Glomerular endothelial cell (primary cell): ENCODE measurements around the gene DLGAP4. TPM values are rescaled to one million over a fixed set of nuclear protein-coding genes. Genes with fewer than 3 reads are reported as not detected.

Source experiments
- DNase-seq: peaks from one replicate; pipeline ENCODE4 v3.0.0-alpha.2; 2011; ENCODE audit warnings: low read depth, low spot score; ENCODE audit errors: extremely low read depth
- total RNA-seq: library from RNA; depleted of rRNA; stranded (reverse); fragments of >200 nt; gene quantifications from 2 replicates; pipeline ENCODE4 v1.2.3, GENCODE V29; 2015

DLGAP4 gene
- total RNA-seq, 1 donor from 2014 or later, result 125 TPM

DNA sequence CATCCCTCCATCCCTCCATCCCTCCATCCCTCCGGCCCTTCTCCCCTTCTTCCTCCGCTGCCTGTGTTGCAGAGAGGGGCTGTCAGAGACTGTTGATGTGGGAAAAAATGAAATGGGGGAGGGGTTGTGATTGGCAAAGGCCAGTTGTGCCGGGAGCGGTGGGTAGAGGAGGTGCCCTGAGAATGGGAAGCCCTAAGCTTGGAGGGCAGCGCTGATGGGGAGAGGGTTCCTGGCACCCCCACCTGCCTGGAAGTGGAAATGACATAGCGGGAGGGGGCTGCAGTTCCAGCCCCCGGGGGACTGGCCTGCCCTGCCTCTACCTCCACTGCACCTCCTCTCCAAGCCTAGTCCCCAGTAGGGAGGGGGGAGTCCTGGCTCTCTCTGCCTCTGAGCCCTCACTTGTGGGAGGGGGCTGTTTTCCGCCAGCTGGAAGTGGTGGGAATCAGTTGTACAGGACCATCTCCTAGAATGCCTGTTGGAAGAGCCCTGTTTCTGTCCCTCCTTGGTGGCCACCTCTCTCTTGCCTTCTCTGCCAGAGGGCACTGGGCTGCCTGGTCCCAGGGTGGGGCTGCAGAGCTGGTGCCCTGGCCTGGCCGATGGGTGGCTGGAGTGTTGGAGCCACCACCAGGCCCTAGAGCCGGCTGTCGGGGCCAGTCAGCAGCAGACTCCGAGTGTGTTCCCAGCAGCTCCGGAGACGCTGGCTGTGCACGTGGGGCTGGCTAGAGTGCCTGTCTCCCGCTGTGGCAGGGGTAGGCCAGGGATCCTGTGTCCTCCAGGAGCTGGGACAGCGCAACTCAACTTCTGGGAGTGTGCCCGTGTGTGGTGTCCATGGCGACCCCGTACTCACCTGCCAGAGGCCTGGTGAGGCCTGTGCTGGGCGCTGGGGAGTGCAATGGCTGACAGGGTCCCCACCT, 1.5 kb downstream of the DLGAP4 start:
- no peak for DNase-seq

DNA sequence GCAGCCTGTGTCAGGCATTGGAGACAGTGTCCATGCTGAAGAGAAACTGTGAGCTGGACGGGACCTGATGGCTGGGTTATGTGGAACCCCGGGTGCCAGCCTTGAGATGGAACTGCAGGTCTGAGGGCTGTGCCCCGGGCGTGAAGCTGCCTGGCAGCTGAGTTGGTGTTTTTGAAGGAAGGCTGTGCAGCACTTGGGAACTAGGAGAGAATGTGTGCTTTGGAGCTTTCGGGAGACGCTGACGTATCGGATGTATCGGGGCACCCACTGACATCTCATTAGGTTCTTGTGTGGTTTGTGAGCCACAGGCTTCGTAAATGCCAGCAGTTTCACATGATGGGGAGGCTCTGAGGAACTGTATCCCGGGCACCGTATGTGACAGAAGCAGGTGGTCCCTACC, 2.2 kb downstream of the DLGAP4 start:
- no peak for DNase-seq

DNA sequence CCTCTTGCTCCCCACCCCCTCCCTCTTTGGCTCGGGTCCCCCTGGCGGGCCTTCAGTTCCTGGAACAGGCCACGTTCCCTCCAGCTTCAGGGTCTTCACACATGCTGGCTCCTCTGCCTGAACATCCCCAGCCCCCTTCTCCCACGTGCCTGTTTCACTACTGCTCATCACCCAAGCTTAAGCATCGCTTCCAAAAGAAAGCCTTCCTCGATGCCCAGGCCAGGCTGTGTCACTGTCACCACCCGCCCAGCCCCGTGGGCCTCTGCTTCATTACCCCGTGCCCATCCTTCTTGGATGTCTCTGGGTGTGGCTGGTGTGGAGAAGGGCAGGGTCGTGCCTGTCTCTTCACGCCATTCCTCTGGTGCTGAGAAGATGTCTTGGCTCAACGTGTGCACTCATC, 2.8 kb downstream of the DLGAP4 start:
- DNase-seq, result no peak

DNA sequence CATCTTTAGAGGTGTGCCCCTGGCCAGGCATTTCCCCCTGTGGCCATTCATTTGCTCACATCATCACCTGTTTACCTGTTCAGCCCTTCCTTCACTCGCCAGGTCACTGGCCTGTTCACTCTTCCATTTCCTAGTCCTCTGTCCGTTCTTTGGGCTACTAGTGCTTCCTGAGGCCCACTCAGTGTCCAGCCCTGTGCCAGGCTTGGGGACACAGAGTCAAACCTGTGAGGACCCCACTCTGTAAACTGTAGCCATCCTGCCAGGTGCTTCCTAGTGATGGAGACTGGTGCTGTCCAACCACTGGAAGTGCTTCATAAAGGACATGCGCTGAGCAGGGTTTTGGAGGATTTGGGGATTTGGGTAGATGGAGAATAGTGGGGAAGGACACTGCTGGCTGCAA, 3.5 kb downstream of the DLGAP4 start:
- DNase-seq, result no peak

DNA sequence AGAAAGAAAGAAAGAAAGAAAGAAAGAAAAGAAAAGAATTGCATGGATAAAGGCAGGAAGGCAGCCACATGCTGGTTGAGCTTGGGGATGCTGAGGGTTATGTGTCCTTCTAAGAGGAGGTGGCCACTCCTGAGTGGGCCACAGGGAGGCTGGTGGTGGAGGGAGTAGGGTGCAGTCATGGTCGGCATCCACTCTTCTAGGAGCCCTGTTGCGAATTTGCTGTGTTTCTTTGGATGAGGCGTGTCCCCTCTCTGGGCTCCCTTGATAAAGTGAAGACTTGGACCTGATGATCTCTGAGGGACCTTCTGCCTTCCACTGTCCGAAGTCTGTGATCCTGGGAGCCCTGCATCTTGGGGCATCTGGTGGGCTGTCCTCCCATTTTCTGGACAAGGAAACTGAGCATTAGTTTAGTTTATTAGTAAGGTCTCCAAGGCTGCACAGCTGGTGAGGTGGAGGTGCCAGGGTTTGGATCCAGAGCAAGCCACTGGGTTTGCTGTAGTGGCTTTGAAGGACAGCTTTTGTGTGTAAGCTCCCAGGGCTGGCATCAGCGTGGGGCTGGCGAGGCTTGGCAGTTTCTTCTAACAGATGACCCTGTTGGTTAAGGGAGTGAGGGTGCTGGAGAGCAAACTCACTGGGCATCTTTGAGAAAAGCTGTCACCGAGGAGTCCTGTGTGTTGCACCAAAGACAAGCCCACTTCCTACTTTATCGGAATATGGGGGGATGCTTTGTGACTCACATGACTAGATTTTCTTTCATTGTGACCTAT, 4.3 kb downstream of the DLGAP4 start:
- no peak for DNase-seq

DNA sequence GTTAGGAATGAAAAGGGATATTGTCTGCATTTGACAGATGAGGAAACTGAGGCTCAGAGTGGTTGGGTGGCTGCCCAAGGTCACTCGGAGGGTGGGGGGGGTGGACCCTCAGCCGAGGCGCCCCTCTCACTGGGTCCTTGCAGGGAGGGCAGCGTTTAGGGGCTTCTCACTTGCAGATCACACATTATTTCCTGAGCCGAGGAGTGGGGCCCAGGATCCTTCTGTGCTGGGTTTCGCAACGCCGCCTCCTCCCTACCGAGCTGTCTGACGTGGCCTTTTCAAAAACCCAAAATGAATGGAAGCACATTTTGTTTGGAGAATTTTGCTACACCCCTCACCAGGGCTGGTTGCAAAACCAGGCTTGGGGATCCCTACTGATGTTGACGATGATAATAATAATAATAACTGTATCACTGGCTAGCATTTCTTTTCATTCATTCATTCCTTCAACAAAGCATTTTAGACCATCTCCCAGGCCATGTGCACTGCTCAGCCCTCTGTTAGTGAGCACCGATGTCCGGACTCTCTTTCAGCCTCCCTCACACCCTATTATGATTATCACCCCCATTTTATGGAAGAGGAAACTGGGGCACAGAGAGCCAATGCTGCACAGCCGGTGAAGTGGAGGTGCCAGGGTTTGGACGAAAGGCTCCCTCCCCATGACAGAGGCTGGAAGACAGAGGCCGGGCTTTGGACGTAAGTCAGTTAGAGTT, 5.2 kb downstream of the DLGAP4 start:
- DNase-seq, result no peak

DNA sequence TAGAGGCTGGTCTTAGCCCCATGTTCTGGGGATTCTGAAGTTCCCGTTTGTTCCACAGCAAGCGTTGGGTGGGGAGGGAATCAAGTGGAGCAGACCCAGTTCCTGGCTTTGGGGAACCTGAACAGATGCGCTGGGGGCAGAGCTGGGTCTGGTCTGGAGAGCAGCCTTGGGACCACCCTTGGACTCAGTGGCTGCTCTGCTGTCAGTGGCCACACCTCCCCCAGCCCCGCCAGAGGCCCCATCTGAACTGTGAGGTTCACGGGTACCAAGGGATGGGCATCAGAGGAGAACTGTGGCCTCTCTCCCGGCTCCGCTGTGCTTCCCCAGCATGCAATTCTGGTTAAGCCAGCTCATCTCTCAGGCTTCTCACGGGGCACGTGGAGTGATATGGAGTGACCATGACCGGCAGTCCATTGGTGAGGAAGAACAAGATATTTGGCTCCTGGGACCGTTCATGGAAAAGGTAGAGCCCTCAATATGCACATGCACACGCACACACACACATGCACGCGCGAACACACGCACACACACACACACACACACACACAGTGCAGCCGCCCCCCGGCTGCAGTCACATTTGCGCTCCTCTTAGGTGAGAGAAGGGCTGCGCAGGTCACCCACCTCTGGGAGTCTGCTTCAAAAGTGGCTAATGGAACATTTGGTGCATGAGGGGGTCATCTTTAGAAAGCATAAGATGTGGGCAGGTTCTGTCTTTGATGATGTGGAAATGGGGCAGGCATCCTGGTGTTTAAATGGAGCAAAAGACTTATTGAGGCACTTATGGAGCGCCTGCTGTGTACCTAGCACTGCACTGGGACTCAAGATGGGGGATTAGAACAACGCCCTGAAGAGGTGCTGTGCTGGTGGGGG, 6.0 kb downstream of the DLGAP4 start:
- no peak for DNase-seq

DNA sequence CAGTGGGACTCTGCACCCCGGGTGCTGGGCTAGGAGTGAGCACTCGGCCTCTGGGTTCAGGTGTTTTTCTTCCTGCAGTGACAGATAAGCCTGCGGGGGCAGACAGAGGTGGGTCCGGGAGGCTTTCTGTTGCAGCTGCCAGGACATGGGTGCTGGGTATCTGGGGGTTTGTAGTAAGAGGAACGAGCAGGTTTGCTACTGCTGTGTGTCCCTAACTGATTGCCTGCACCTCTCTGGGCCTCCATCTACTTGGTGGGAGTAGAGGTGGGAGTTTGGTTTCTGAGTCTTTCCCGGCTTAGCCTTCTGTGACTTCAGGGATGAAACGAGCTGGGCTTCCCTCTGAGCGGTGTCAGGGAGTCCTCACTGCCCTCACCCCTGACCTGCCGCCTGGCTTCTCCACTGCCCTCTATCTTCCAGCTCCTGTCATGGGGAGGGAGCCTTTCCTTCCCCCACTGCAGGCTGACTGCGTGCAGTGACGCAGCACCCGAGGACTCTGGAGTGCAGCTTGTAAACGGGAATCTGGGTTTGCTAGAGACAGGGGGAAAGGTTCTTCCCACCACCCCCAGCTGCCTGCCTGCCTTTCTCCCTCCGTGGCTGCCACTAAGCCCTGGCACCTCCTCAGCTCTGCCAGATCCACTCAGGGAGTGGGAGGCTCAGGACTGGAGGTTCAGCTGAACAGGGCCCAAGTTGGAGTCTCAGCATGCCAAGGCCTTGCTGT, 6.7 kb downstream of the DLGAP4 start:
- DNase-seq, result no peak

DNA sequence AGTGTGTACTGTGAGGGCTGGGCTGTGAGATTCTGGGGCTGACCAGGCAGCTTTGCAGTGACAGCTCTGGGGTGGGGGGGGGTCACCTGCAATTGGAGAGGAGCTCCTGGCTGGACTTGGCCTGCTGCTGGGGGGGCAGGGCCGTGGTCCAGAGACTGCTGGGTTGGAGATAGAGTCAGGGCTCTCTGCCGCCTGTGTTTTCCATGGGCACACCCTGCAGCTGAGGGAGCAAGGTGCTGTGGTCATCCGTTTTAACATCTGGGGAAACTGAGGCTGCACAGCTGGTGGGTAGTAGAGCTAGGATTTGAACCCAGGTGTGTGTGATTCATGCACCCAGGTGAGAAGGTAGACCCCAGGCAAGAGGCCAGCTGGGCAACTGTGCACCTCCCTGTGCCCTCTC, 7.3 kb downstream of the DLGAP4 start:
- no peak for DNase-seq

DNA sequence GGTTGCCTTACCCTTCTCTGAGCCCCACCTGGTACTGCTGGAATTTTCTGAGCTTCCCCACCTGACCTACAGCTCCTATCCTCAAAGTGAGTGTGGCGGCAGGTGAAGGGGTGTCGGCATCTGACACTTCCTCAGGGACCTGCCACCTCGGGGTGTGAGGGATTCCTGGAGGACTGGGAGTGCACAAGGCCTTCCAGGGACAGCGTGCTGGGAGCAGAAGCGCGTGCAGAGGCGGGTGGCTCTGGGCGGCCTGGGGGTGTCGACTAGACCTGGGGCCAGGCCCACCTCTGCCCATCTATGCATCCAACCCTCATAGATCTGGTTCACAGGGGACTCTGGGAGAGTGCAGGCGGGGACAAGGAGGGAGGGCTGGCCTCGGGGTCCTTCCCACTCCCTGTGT, 7.8 kb downstream of the DLGAP4 start:
- no peak for DNase-seq

DNA sequence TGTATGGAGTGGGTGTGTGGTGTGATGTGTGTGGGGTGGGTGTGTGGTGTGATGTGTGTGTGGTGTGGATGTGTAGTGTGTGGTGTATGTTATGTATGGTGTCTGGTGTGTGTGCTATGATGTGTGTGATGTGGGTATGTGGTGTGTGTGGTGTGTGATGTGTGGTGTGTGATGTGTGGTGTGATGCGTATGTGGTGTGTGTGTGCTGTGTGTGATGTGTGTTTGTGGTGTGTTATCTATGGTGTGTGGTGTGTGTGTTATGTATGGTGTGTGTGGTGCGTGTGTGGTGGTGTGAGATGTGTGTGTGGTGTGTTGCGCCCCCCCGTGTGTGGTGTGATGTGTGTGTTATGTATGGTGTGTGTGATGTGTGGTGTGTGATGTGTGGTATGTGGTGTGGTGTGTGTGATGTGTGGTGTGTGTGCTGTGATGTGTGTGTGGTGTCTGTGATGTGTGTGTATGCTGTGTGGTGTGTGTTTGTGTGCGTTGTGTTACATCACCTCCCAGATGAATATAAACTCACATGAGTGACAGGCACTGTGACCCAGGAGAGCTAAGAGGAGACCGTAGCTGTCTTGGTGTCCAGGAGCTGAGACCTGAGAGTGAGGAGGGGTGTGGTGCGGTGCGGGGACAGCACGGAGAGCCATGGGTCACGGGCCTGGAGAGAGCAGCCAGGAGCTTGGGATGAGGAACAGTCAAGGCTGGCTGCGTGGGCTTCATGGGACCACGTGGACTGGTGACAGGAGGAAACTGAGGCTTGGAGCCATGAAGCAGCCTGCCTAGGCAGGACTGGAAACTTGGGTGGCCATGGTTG, 8.8 kb downstream of the DLGAP4 start:
- no peak for DNase-seq

DNA sequence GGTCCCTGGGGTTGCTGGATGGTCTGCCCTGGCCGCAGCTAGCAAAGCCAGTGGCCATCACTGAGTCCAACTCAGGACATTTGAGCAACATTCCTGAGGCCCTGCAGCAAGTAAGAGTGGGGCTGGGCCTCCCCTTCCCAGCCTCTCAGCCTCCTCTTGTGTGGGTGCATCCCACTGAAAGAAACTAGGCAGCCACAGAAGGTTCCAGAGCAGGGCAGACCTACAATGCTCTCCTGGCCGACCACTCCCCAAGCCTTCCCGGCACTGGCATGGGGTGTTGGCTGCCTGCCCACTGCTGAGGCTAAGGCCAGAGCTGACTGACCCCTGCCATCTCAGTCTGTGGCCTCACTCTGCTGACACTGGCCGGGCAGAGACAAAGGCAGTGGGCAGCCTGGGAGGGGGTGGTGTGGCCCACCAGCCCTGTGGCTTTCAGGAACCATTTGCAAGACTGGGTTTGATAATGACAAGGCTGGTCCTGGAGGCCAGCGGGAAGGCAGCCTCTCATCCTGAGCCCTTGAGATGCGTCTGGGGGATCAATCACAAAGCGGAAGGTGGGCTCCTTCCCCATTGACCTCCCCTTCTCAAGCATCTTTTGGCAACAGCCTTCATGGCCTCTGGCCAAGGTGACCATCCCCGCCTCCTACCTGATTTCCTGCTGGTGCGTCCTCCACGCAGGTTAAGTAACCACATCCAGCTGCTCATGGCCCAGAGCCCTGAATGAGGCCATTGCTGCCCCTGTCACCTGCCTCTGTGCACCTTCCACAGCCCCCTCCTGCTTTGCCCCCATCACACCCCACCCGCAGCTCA, 9.6 kb downstream of the DLGAP4 start:
- no peak for DNase-seq

DNA sequence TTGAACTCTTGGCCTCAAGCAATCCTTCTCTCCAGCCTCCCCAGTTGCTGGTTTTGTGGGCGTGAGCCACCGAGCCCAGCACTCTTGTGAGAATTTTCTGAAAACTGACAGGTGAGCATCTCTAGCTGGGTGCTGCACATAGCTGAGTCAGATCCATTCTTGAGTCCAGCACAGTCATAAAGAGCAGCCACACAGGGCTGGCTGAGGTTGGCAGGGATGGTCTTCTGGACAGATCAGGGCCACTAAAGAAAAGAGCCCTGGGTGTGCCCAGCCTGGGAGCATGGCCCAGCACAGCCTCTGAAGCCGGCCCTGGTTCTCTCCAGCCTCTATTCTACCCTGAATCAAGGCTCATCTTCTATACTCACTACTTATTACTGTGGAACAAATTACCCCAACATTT, 11.5 kb downstream of the DLGAP4 start:
- no peak for DNase-seq

DNA sequence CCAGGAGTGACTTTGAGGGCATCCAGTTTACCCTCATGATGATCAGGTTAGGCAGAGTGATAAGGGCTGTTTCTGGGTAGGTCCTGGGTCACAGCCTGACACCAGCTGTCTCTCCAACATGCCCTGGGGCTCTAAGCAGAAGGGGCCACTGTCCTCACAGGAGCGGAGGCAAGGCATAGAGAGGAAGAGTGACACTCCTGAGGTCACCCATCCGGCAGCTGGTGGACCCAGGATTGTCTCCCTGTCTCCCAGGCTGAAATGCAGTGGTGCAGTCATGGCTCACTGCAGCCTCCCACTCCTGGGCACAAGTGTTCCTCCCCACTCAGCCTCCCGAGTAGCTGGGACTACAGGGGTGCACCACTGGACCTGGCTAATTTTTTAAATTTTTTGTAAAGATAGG, 12.0 kb downstream of the DLGAP4 start:
- DNase-seq, result no peak

DNA sequence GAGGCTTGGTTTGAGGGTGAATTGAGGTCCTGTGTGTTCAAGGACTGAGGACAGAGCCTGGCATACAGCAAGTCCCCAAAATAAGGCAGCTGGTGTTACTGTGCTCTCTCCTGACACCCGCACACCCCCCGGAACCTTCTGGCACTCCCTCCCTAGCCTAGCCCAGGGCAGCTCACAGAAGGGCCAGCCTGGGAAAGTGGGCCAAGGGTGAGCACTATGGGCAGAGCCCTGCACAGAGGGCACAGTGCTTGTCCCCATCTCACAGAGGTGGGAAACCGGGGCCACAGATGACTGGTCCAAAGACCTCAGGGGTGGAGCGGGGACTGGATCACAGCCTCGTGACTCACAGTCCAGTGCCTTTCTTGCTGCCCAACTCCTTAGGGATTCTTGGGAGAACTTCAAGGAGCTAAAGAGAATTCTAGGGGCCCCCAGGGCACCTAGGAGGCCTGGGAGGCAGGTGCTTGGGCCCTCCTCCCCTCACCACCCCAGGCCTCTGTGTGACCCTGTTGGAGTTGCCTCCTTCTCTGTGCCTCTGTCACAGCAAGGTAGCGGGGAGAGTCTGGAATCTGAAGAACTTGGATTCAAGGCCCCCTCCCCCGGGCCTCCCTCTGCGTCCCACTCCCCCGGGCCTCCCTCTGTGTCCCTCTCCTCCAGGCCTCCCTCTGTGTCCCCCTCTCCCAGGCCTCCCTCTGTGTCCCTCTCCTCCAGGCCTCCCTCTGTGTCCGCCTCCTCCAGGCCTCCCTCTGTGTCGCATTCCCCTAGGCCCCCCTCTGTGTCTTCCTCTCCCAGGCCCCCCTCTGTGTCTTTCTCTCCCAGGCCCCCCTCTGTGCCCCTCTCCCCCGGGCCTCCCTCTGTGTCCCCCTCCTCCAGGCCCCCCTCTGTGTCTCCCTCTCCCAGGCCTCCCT, 13.5 kb downstream of the DLGAP4 start:
- no peak for DNase-seq

DNA sequence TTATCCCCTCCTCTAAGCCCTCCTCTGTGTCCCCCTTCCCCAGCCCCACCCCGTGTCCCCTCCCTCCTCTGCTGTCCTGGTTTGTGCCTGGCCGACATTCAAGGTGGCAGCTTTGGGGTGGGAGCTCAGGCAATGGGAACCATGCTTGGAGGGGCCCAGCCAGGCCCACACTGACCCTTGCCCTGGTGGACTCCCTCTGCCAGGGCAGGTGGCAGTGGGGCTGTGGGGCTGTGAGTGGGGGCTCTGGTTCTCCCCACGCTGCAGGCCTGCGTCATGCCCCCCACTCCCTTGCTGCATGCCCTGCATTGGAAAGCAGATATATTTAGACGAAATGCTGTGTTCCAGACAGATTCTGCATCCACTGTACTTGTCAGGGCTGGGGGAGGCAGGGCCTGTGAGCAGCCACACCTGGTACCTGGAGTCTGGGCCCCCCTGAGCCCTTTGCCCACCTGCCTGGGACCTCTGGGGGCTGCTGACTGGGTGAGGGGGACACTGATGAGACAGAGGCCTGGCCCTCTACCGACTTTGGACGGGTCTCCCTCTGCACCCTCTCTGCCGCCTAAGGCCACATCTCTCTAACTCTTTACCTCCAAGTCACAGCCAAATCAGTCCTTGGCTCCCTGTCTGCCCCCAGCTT, 14.2 kb downstream of the DLGAP4 start:
- DNase-seq, result no peak
